GM12878 (cell line): ENCODE data around the gene CARMIL3.

ENCODE experiments used
- CHD1 ChIP-seq: IDR thresholded peaks from 2 replicates; pipeline ENCODE4 v1.6.1; 2012; ENCODE audit warnings: low read depth, low read length, improper control_type of control experiment
- CTCF ChIP-seq, 3 experiments: IDR thresholded peaks in 2 of 3; conservative IDR thresholded peaks in 1 of 3; 2 replicates each; pipeline ENCODE4 v1.5.1; 2011; ENCODE audit warnings: low read depth in 3 of 3, low read length in 3 of 3, mild to moderate bottlenecking in 3 of 3, control low read depth in 2 of 3, moderate library complexity in 2 of 3, inconsistent platforms in 1 of 3, mixed read lengths in 1 of 3; ENCODE audit not compliant: control insufficient read depth in 2 of 3, insufficient read depth in 1 of 3; ENCODE audit errors: extremely low read depth in 1 of 3
- EP300 ChIP-seq, 2 experiments: fragments of 150-350 bp in 1 of 2; IDR thresholded peaks; 2 replicates each; pipeline ENCODE4 v1.6.1; 2011 to 2012; ENCODE audit warnings: low read depth in 2 of 2, low read length in 2 of 2, borderline replicate concordance in 1 of 2, improper control_type of control experiment in 1 of 2, inconsistent platforms in 1 of 2; ENCODE audit not compliant: control insufficient read depth in 1 of 2
- TCF7 ChIP-seq: IDR thresholded peaks from 2 replicates; pipeline ENCODE4 v1.6.1; 2014; ENCODE audit warnings: antibody characterized with exemption, borderline replicate concordance
- ZBTB33 ChIP-seq: fragments of 450-650 bp; IDR thresholded peaks from 2 replicates; pipeline ENCODE4 v1.6.1; 2017; ENCODE audit warnings: mild to moderate bottlenecking

GRCh38 chr14:24064856-24065255, 13.0 kb downstream of the CARMIL3 start:
- TF ChIP-seq CTCF (IDR thresholded peaks at IDR 0.05 in 2 of 3, conservative IDR thresholded peaks at IDR 0.05 in 1 of 3; ENCODE audit: control insufficient read depth in 2 of 3, extremely low read depth in 1 of 3, insufficient read depth in 1 of 3, low read depth in 3 of 3, low read length in 3 of 3) (no peak), CHD1 (no peak), ZBTB33 (no peak), EP300 (IDR thresholded peaks at IDR 0.05; ENCODE audit: borderline replicate concordance in 1 of 2, control insufficient read depth in 1 of 2, low read depth in 2 of 2, low read length in 2 of 2) (no peak), TCF7 (no peak)
